PC-3 (cell line): Measurements from ENCODE around the gene DPYSL3.

Experiments used
- CTCF ChIP-seq: fragments of 300-600 bp; sonication (generic); conservative IDR thresholded peaks from 2 replicates; pipeline ENCODE4 v1.5.1; 2017; ENCODE audit warnings: antibody characterized with exemption, low read depth, mild to moderate bottlenecking, low read length
- EZH2 ChIP-seq: fragments of 300-600 bp; sonication (generic); IDR thresholded peaks from one replicate; pipeline ENCODE4 v1.6.1; 2017; ENCODE audit warnings: antibody characterized with exemption, mild to moderate bottlenecking, low read length; ENCODE audit not compliant: unreplicated experiment
- EZH2phosphoT487 ChIP-seq: fragments of 300-600 bp; sonication (generic); IDR thresholded peaks from 2 replicates; pipeline ENCODE4 v1.6.1; 2018; ENCODE audit warnings: mild to moderate bottlenecking, antibody characterized with exemption, low read length, borderline replicate concordance

- TF ChIP-seq CTCF, result no peak
- no peak for TF ChIP-seq EZH2phosphoT487
- no peak for TF ChIP-seq EZH2
These were observed 73.3 kb downstream of the DPYSL3 start for GRCh38 chr5:147436596-147436995.
